Tibial nerve (tissue), 4 donors: ENCODE data around the gene LGR5.

Experiments
- CTCF ChIP-seq, 5 experiments: fragments of 200-600 bp in 3 of 5; fragments of 450-650 bp in 2 of 5; sonication (generic) in 3 of 5; IDR thresholded peaks; one replicate each; pipeline ENCODE4 v1.5.1; 2016 to 2019; ENCODE audit warnings: antibody characterized with exemption in 5 of 5, mild to moderate bottlenecking in 3 of 5, moderate library complexity in 2 of 5
- EP300 ChIP-seq, 2 donors: sonication (generic); formaldehyde crosslinking; IDR thresholded peaks; one replicate each; pipeline ENCODE4 v1.6.1; 2017; ENCODE audit warnings: antibody characterized with exemption in 2 of 2, mild to moderate bottlenecking in 1 of 2
- POLR2A ChIP-seq, 2 donors: fragments of 450-650 bp; IDR thresholded peaks; one replicate each; pipeline ENCODE4 v1.6.1; 2017; ENCODE audit warnings: antibody characterized with exemption in 2 of 2, mild to moderate bottlenecking in 2 of 2, moderate library complexity in 2 of 2

- no peak for TF ChIP-seq CTCF (IDR thresholded peaks at IDR 0.05)
- TF ChIP-seq POLR2A (IDR thresholded peaks at IDR 0.05), result peak in 1 of 2 donors; percentile 41
- peak in 1 of 2 donors; percentile 56 for TF ChIP-seq EP300 (IDR thresholded peaks at IDR 0.05)
These were observed at the start of gene LGR5 for GRCh38 chr12:71439613-71440344.
